M059J (cell line): ENCODE measurements around the gene SCN7A. TPM values are rescaled to one million over a fixed set of nuclear protein-coding genes. Genes with fewer than 3 reads are reported as not detected.
A peak's percentile ranks its signal among the peaks of the same experiment; 100 is the strongest.
"Not testable (repeated sequence)": the region's sequence is repeated elsewhere in the genome, so short reads cannot be mapped to it uniquely, and the experiment has no call there.

Experiments
- DNase-seq: peaks from one replicate; pipeline ENCODE4 v3.0.0-alpha.2; 2012; ENCODE audit warnings: low read depth
- total RNA-seq: library from RNA; depleted of rRNA; stranded (reverse); fragments of >200 nt; shearing (Covaris generic); gene quantifications from 2 replicates; pipeline ENCODE4 v1.2.3, GENCODE V29; 2014

SCN7A gene
- total RNA-seq, 1 experiment from 2014 or later: not detected

DNA sequence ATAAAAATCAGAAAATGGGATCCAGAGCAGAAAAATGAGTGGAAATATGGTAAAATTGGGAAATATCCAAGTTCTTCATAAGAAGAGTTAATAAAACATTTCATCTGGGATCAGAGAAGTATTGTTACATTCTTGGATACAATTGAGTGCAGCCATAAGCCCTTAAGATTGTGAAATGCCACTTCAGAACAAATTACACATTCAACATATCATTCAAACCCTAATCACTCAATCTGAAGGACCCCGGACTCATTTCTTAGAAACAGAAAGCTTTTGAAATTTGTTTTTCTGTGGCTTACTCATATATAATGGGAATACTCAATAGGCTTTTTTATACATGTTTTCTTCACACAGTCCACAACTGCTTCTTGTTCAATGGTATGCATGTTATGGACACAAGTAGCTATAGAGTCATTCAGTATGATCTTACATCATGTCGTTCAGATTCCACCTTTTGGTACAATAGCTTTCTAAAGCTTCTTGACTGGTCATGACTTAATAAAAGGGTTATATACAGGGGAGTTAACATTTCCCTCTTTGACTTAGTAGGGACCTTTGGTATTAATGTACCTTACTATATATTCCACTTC lies 39.9 kb downstream of the SCN7A start:
- DNase-seq: no peak

DNA sequence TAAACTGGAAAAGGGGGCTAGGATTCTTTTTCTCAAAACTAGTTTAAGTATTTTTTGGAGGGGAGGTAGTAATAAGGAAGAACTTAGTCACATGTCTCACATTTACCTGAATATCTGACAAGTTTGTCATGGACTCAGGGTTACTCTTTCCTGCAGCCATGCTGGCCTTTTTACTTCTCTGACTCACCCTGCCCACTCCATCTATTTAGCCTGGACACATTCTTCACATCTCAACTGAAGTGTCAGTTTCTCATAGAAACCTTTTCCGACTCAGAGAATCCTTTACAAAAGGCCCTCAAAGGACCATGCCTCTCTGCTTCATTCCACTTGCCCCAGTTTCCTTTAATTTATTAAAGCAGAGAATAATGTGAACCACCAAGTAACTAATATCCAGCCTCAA lies 42.6 kb downstream of the SCN7A start:
- no peak for DNase-seq

- no peak for DNase-seq
Measured at GRCh38 chr2:166449439-166449838, 44.6 kb downstream of the SCN7A start.

GRCh38 chr2:166448106-166448505 lies 45.9 kb downstream of the SCN7A start:
- no peak for DNase-seq

DNA sequence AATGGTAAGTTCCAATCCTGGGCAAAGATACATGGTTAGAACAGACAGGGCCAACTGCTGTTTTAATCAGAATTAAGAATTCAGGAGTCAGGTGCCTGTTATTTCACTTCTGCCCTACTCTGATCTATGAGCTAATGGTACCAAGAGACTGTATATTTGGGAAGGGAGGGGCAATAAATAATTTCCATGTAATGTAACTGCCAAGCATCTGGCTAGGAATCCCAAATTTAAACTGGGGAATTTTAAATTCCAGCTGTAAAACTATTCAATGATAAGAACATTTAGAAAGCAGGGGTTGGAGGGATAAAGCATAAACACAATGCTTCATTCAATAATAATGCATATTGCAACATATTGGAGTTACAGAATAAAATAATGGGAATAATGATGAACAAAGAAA lies 49.7 kb downstream of the SCN7A start:
- DNase-seq: no peak

DNA sequence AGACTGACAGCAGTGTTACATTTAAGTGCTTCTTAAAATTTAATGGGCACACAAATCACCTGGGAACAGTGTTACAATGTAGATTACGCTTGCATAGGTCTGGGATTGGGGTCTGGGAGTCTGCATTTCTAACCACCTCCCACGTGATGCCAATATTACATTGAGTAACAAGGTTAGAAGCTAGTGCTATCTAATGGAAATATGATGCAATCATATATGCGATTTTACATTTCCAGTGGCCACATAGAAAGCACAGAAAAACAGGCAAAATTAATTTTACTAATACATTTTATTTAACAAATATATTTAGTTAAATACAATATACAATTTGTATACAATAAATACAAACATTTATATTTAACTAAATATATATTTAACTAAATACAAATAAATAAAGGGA lies 53.7 kb downstream of the SCN7A start:
- DNase-seq: no peak

GRCh38 chr2:166439078-166439477 lies 55.0 kb downstream of the SCN7A start:
- no peak for DNase-seq

- DNase-seq: no peak
Measured at GRCh38 chr2:166436976-166437375, 57.1 kb downstream of the SCN7A start.

DNA sequence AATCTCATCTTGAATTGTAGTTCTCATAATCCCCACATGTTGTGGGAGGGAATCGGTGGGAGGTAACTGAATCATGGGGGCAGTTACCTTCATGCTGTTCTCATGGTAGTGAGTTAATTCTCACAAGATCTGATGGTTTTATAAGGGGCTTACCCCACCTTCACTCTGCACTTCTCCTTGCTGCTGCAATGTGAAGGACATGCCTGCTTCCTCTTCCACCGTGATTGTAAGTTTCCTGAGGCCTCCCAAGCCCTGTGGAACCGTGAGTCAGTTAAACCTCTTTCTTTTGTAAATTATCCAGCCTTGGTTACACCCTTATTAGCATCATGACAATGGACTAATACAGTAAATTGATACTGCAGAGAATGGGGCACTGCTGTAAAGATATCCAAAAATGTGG lies 57.9 kb downstream of the SCN7A start:
- DNase-seq: no peak

DNA sequence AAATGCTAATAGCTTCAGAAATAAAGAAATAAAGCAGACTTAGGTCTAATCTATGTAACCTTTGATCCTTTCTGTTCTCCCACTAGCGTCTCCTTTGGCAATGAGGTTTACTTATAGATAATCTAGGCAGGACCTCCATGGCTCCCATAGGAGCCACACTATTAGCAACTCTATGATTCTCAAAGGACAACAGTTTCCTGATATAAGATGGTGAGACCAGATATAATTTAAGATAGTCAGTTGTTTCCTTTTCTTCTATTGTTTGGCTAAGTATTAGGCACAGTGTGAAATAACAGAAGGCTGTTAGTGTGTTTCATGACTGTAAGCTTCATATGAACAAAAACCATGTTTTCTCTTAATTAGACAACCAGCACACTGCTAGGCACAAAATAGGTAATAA lies 59.6 kb downstream of the SCN7A start:
- DNase-seq: no peak

DNA sequence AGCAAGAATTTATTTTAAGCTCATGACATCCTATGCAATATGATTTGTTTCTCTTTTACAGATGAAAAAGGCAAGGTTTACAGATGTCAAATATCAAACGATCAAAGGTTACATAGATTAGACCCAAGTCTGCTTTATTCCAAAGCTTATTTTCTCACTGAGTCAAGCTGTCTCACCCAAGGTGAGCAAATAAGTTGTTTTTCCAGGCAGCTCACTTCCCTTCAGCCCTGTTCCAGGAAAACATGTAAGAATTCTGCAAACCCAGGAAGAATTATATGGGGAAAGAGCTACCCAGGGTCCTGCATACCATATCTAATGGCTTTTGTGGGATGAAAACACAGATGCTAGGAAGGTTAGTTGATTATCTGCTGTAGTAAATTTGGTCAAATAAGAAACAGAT lies 60.6 kb downstream of the SCN7A start:
- no peak for DNase-seq

DNA sequence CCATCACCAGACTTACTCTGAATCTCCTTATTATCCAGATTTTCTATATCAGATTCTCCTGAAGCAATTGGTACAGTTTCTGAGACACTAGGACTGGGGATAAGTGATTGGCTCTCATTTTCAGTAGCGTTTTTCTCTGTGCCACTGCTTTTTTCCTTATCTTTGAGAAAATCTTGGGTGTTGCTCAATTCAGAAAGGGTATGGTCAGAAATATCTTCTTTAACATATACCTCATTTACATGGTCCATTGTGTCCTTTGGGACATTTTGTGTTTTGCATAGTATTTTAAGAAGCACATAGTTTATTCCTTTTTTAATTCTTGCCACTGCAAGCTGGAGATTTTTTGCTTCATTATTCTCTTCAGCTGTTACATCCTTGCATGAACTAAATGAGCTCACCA lies 61.7 kb downstream of the SCN7A start:
- DNase-seq: no peak

DNA sequence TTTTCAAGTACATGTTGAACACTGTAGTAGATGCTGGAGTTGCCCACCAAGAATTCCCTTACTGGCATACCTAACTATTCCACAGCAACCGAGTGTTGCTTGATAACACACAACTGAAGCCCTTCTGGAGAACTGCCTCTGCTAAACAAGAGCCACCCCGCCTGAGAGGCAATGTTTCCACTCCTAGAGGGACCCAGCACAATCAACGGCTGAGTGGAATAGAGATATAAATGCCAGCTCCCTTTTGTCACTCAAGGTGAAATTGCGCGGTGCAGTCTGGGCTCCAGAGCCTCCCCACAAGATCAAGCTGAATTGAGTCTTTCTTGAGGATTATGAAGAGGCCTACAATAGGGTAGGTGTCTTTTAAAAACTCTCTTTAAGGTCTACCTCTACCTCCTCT lies 69.2 kb downstream of the SCN7A start:
- no peak for DNase-seq

GRCh38 chr2:166419616-166419934 lies 74.5 kb downstream of the SCN7A start:
- DNase-seq: peak; percentile 40

GRCh38 chr2:166418853-166419615 lies 75.0 kb downstream of the SCN7A start:
- no peak for DNase-seq

GRCh38 chr2:166417669-166418068 lies 76.4 kb downstream of the SCN7A start:
- DNase-seq: peak; percentile 58

DNA sequence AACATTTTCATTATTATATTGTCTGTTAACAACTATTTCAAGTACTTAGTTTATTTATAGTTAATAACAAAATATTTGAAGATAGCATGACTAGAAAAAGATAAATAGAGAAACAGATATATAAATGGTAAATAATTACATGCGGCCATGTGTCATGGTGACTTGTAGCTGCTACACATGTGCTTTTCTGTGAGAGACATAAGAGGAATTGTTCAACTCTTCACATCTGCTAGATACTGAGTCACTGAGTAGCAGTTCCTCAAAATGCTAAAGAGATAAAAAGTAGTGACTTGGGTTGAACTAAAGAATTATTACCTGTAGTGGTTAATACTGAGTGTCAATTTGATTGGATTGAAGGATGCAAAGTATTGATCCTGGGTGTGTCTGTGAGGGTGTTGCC lies 80.8 kb downstream of the SCN7A start:
- DNase-seq: no peak

DNA sequence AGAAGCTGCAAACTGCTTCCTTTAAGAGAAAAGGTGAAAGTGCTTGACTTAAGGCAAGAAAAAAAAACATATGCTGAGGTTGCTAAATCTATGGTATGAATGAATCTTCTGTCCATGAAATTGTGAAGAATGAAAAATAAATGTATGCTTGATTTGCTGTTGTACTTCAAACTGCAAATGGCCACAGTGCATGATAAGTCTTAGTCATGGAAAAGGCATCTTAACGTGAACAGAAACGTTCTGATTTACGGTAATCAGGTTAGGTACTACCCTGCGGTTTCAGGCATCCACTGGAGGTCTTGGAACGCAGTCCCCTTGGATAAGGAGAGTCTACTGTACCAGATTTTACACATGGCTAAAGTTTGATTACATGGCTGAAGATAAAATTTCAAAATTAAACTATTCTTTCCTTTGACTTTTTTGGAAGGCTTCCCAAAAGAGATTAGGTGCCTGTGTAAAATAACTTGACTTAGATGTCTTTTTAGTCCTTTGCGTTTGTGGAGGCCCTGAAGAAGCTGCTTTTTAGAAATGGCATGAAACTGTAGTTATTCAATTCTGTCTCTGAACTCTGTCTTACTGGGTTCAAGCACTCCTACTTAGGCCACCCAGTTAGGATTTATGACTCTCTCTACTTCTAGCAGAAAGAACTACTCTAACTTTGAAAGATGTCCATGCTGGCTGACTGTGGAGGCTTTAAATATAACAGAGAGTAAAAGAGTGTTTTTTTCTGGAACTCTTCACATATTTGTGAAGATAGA lies 82.4 kb downstream of the SCN7A start:
- peak; percentile 66 for DNase-seq

GRCh38 chr2:166410828-166411472 lies 83.1 kb downstream of the SCN7A start:
- peak; percentile 72 for DNase-seq

- DNase-seq: not testable (repeated sequence)
Measured at GRCh38 chr2:166407746-166408145, 86.3 kb downstream of the SCN7A start.

DNA sequence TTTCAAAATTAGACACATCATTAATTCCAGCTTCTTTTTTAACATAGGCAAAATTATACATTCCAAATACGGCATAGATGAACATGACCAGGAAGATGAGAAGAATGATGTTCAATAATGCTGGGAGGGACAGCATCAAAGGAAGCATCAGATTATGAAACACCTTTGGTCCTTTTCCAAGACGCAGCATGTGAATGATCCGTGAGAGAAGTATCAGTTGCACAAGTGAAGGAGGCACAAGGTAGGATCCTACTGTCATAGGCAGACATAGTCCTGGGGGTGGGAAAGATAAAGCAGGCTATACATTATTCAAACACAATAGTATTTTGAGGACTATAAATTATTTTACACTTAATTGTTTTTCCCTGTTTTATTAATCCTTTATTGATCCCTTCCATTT lies 87.7 kb downstream of the SCN7A start:
- DNase-seq: no peak

- no peak for DNase-seq
Measured at GRCh38 chr2:166405569-166405926, 88.5 kb downstream of the SCN7A start.
